Fibroblast of lung (primary cell): ENCODE results near the gene MYBPH. TPM values are rescaled to one million over a fixed set of nuclear protein-coding genes. Genes with fewer than 3 reads are reported as not detected.

Experiments used
- DNase-seq, 2 donors: peaks; one replicate each; pipeline versions ENCODE4 v3.0.0 to v3.0.0-alpha.2; 2010; ENCODE audit warnings: low read depth in 2 of 2
- H2AFZ ChIP-seq: 2 replicates; pipeline ENCODE4 v1.5.1; 2012; ENCODE audit warnings: low read length, control low read depth, inconsistent platforms
- H3K27ac ChIP-seq: 2 replicates; pipeline ENCODE4 v1.5.1; 2011; ENCODE audit warnings: low read length, control low read depth; ENCODE audit not compliant: insufficient read depth
- H3K27me3 ChIP-seq: 2 replicates; pipeline ENCODE4 v1.5.1; 2011; ENCODE audit warnings: mild to moderate bottlenecking, low read length; ENCODE audit not compliant: control insufficient read depth, insufficient read depth
- H3K36me3 ChIP-seq: 2 replicates; pipeline ENCODE4 v1.5.1; 2011; ENCODE audit warnings: low read length; ENCODE audit not compliant: control insufficient read depth, insufficient read depth
- H3K4me1 ChIP-seq: 2 replicates; pipeline ENCODE4 v1.5.1; 2011; ENCODE audit warnings: low read length; ENCODE audit not compliant: control insufficient read depth, insufficient read depth; ENCODE audit errors: extremely low read depth
- H3K4me2 ChIP-seq: 2 replicates; pipeline ENCODE4 v1.5.1; 2011; ENCODE audit warnings: low read length, control low read depth; ENCODE audit not compliant: insufficient read depth; ENCODE audit errors: extremely low read depth
- H3K4me3 ChIP-seq, 4 experiments: fragments of 200-600 bp in 1 of 4; sonication (generic) in 1 of 4; replicated peaks in 1 of 4; 2 replicates each; pipeline ENCODE4 v1.5.1; 2011 to 2016; ENCODE audit warnings: low read length in 4 of 4, low read depth in 3 of 4, mild to moderate bottlenecking in 3 of 4, control low read depth in 2 of 4, inconsistent platforms in 1 of 4, mixed read lengths in 1 of 4; ENCODE audit not compliant: insufficient read depth in 1 of 4; ENCODE audit errors: control extremely low read depth in 1 of 4
- H3K79me2 ChIP-seq: 2 replicates; pipeline ENCODE4 v1.5.1; 2012; ENCODE audit warnings: mild to moderate bottlenecking, low read length, inconsistent platforms; ENCODE audit not compliant: control insufficient read depth, insufficient read depth
- H3K9ac ChIP-seq: 2 replicates; pipeline ENCODE4 v1.5.1; 2011; ENCODE audit warnings: mild to moderate bottlenecking, low read length, control low read depth; ENCODE audit not compliant: insufficient read depth
- H3K9me3 ChIP-seq: 2 replicates; pipeline ENCODE4 v1.5.1; 2012; ENCODE audit warnings: low read depth, low read length; ENCODE audit not compliant: control insufficient read depth, insufficient read depth
- H4K20me1 ChIP-seq: 2 replicates; pipeline ENCODE4 v1.5.1; 2011; ENCODE audit warnings: low read length; ENCODE audit not compliant: control insufficient read depth, insufficient read depth; ENCODE audit errors: extremely low read depth
- CTCF ChIP-seq, 2 donors: IDR thresholded peaks in 1 of 2; conservative IDR thresholded peaks in 1 of 2; 1 replicate in 1 of 2; 2 replicates in 1 of 2; pipeline ENCODE4 v1.5.1; 2011 to 2012; ENCODE audit warnings: low read length in 2 of 2, control low read depth in 1 of 2, inconsistent platforms in 1 of 2, low read depth in 1 of 2, mild to moderate bottlenecking in 1 of 2
- EZH2 ChIP-seq: IDR thresholded peaks from 2 replicates; pipeline ENCODE4 v1.5.1; 2012; ENCODE audit warnings: low read length, control low read depth, mild to moderate bottlenecking; ENCODE audit errors: missing control alignments
- polyA plus RNA-seq, 2 donors: library from polyadenylated mRNA; depleted of rRNA in 1 of 2; stranded (reverse) in 1 of 2; unstranded in 1 of 2; fragments of >200 nt; gene quantifications; 2 replicates each; pipeline ENCODE4 v1.2.1, GENCODE V29; 2011 to 2012; ENCODE audit warnings: missing spikeins in 1 of 2
- total RNA-seq: library from RNA; depleted of rRNA; stranded (reverse); fragments of >200 nt; gene quantifications from 2 replicates; pipeline ENCODE4 v1.2.1, GENCODE V29; 2014

MYBPH gene
- total and polyA plus RNA-seq, 2 donors (not counting 1 experiment from before 2014, with no cell fraction given), result 0.17 to 5.5 TPM

- Histone ChIP-seq H3K79me2 (no peaks in the 10 kb centered on the region), H3K4me3 (no peak overlapping the region), H3K9ac (no peak overlapping the region), H3K4me1 (no peaks in the 10 kb centered on the region), H3K27ac (no peak overlapping the region), H3K27me3 (peaks cover 18% of the 10 kb centered on the region), H2AFZ (no peak overlapping the region), H3K4me2 (no peak overlapping the region), H3K36me3 (no peaks in the 10 kb centered on the region), H4K20me1 (no peaks in the 10 kb centered on the region), H3K9me3 (no peaks in the 10 kb centered on the region)
- TF ChIP-seq CTCF (conservative IDR thresholded peaks at IDR 0.05 in 1 of 2, IDR thresholded peaks at IDR 0.05 in 1 of 2; ENCODE audit: low read depth in 1 of 2, low read length in 2 of 2), result no peak
- no peak for TF ChIP-seq EZH2
- DNase-seq, result no peak
Measured at GRCh38 chr1:203219934-203220333, 44.3 kb upstream of the MYBPH start.

DNA sequence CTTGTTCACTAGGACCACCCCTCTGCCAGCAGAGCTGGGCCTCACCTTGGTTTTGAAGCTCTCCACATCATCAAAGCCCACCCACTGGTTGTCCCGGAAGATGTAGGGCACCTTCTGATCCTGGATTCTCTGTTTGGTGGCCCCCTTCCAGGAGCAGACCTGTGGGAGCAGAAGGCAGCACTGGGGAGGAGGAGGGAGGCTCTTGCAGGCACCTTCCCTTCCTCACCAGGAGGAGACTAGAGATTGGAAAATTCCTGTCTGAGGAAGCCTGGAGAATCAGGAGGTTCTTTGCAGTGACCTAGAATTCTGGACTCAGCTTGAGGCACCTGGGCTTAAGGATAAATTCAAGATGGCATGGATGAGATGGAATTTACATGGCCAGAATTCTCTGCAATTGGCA is 43.5 kb upstream of the MYBPH start:
- peaks cover 11% of the 10 kb centered on the region for H3K27me3 ChIP-seq
- no peaks in the 10 kb centered on the region for H3K9me3 ChIP-seq
- TF ChIP-seq CTCF (conservative IDR thresholded peaks at IDR 0.05 in 1 of 2, IDR thresholded peaks at IDR 0.05 in 1 of 2; ENCODE audit: low read depth in 1 of 2, low read length in 2 of 2) (no peak), EZH2 (no peak)

GRCh38 chr1:203217668-203218067 is 42.0 kb upstream of the MYBPH start:
- Histone ChIP-seq H3K27ac (no peak overlapping the region), H2AFZ (no peak overlapping the region), H3K4me1 (no peaks in the 10 kb centered on the region), H3K4me3 (no peak overlapping the region), H3K27me3 (peaks cover 8% of the 10 kb centered on the region), H3K79me2 (no peaks in the 10 kb centered on the region), H4K20me1 (no peaks in the 10 kb centered on the region), H3K9ac (no peak overlapping the region), H3K9me3 (no peaks in the 10 kb centered on the region), H3K36me3 (no peaks in the 10 kb centered on the region), H3K4me2 (no peak overlapping the region)
- no peak for DNase-seq
- TF ChIP-seq EZH2, result no peak
- no peak for TF ChIP-seq CTCF (conservative IDR thresholded peaks at IDR 0.05 in 1 of 2, IDR thresholded peaks at IDR 0.05 in 1 of 2; ENCODE audit: low read depth in 1 of 2, low read length in 2 of 2)

More for the DNA sequence above, 43.5 kb upstream of the MYBPH start:
- no peak overlapping the region for H3K4me3 ChIP-seq
- no peaks in the 10 kb centered on the region for H3K4me1 ChIP-seq
- no peak overlapping the region for H2AFZ ChIP-seq
- no peak overlapping the region for H3K4me2 ChIP-seq
- no peak overlapping the region for H3K9ac ChIP-seq
- H3K79me2 ChIP-seq, result no peaks in the 10 kb centered on the region
- no peaks in the 10 kb centered on the region for H3K36me3 ChIP-seq
- H3K27ac ChIP-seq, result no peak overlapping the region
- no peaks in the 10 kb centered on the region for H4K20me1 ChIP-seq
- no peak for DNase-seq
